ENCODE data around the gene ABCC2. TPM values are rescaled to one million over a fixed set of nuclear protein-coding genes. Genes with fewer than 3 reads are reported as not detected.

The ABCC2 gene
- total RNA-seq, 1 experiment from 2014 or later, result 6.5 TPM

DNA sequence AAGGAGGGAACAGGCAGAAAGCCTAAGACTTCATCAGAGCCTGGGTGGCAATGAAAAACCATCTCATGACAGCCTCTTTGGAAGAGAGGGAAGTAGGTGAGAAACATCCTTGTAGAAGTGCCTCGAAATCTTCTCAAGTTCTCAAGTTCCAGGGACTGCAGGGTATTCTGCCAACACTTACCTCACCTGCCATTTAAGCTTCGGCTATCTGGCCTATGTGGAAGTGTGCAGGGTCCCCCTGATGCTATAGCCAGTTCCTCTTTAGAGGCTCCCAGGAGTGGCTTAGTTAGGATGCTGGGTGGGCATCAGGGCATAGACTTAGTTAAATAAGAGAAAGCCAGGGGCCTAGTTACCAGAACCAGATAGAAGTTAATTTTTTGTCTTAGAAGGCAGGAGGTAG is 27.0 kb downstream of the ABCC2 start:
- no peak for DNase-seq (ENCODE audit: low read depth, low spot score)
- no peak for ATAC-seq
- POLR2A ChIA-PET, result no interaction called here
- Histone ChIP-seq H3K36me3 (ENCODE audit: control insufficient read depth, insufficient read depth, low read length) (no peaks in the 10 kb centered on the region), H3K27ac (ENCODE audit: low read length) (no peak overlapping the region), H3K4me3 (ENCODE audit: low read depth in 2 of 2, low read length in 2 of 2) (no peak overlapping the region), H3K4me1 (ENCODE audit: control insufficient read depth, insufficient read depth, low read length) (no peaks in the 10 kb centered on the region), H3K9me3 (ENCODE audit: control insufficient read depth, insufficient read depth, low read depth, low read length) (no peaks in the 10 kb centered on the region), H3K27me3 (ENCODE audit: control insufficient read depth, insufficient read depth, low read length) (no peaks in the 10 kb centered on the region)
- in situ Hi-C loops (cut with HindIII; ENCODE audit: low pct_unique_long_range_greater_than_20kb, low sequenced_read_pairs) (no loop called here), intact Hi-C loops (cut with micrococcal nuclease; ENCODE audit: unreplicated experiment) (no loop called here)
- TF ChIP-seq TCF7L2 (IDR thresholded peaks at IDR 0.05; ENCODE audit: low read depth, low read length) (no peak), POLR2AphosphoS5 (IDR thresholded peaks at IDR 0.05; ENCODE audit: low read depth, low read length) (no peak), SIN3A (IDR thresholded peaks at IDR 0.05; ENCODE audit: borderline replicate concordance, insufficient read depth, low read depth, low read length) (no peak)
- TF ChIP-seq, protein P1, sequence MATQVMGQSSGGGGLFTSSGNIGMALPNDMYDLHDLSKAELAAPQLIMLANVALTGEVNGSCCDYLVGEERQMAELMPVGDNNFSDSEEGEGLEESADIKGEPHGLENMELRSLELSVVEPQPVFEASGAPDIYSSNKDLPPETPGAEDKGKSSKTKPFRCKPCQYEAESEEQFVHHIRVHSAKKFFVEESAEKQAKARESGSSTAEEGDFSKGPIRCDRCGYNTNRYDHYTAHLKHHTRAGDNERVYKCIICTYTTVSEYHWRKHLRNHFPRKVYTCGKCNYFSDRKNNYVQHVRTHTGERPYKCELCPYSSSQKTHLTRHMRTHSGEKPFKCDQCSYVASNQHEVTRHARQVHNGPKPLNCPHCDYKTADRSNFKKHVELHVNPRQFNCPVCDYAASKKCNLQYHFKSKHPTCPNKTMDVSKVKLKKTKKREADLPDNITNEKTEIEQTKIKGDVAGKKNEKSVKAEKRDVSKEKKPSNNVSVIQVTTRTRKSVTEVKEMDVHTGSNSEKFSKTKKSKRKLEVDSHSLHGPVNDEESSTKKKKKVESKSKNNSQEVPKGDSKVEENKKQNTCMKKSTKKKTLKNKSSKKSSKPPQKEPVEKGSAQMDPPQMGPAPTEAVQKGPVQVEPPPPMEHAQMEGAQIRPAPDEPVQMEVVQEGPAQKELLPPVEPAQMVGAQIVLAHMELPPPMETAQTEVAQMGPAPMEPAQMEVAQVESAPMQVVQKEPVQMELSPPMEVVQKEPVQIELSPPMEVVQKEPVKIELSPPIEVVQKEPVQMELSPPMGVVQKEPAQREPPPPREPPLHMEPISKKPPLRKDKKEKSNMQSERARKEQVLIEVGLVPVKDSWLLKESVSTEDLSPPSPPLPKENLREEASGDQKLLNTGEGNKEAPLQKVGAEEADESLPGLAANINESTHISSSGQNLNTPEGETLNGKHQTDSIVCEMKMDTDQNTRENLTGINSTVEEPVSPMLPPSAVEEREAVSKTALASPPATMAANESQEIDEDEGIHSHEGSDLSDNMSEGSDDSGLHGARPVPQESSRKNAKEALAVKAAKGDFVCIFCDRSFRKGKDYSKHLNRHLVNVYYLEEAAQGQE (IDR thresholded peaks at IDR 0.05; ENCODE audit: insufficient read depth in 1 of 2, low read depth in 2 of 2, low read length in 1 of 2), result no peak
- TF ChIP-seq, protein P2, sequence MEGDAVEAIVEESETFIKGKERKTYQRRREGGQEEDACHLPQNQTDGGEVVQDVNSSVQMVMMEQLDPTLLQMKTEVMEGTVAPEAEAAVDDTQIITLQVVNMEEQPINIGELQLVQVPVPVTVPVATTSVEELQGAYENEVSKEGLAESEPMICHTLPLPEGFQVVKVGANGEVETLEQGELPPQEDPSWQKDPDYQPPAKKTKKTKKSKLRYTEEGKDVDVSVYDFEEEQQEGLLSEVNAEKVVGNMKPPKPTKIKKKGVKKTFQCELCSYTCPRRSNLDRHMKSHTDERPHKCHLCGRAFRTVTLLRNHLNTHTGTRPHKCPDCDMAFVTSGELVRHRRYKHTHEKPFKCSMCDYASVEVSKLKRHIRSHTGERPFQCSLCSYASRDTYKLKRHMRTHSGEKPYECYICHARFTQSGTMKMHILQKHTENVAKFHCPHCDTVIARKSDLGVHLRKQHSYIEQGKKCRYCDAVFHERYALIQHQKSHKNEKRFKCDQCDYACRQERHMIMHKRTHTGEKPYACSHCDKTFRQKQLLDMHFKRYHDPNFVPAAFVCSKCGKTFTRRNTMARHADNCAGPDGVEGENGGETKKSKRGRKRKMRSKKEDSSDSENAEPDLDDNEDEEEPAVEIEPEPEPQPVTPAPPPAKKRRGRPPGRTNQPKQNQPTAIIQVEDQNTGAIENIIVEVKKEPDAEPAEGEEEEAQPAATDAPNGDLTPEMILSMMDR (IDR thresholded peaks at IDR 0.05), result no peak
- no TSS peak for BruUV-seq (replicated peaks)
- CTCF ChIA-PET, result no interaction called here

DNA sequence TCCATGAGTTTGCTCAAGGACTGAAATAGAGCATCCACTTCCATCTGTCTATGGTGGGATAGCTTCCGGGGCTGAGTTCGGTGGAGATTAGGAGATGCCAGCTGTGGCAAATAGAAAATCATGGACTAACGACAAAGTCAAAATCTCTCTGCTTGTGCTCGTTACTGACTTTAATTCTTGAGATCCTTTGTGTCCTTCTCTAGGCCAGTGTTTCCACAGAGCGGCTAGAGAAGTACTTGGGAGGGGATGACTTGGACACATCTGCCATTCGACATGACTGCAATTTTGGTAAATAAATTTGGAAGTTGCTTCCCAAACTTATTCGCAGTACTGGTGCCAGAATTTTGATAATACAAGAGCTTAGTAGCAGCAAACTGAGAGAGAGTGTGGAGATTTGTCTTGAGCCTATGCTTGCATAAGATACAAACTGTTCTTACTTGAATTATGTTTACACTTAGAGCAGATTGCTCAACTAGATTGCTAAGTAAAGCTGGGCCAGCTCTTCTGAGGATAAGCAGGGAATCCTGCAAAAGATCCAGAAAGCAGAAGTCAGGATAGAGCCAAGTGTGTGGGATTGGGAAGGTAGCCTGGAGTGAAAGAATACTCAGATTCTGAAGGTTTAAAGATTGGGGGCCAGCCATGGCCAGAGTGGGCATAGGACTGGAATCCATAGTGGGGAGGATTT is 27.6 kb downstream of the ABCC2 start:
- TF ChIP-seq TCF7L2 (IDR thresholded peaks at IDR 0.05; ENCODE audit: low read depth, low read length) (no peak), SIN3A (IDR thresholded peaks at IDR 0.05; ENCODE audit: borderline replicate concordance, insufficient read depth, low read depth, low read length) (no peak), POLR2AphosphoS5 (IDR thresholded peaks at IDR 0.05; ENCODE audit: low read depth, low read length) (no peak)
- TF ChIP-seq, protein P1 (IDR thresholded peaks at IDR 0.05; ENCODE audit: insufficient read depth in 1 of 2, low read depth in 2 of 2, low read length in 1 of 2), result no peak
- TF ChIP-seq, protein P2 (IDR thresholded peaks at IDR 0.05), result no peak
- H3K27ac ChIP-seq (ENCODE audit: low read length), result no peak overlapping the region
- no peaks in the 10 kb centered on the region for H3K36me3 ChIP-seq (ENCODE audit: control insufficient read depth, insufficient read depth, low read length)
- DNase-seq (ENCODE audit: low read depth, low spot score) (no peak), ATAC-seq (no peak)
- ChIA-PET POLR2A (no interaction called here), CTCF (no interaction called here)
- no peak overlapping the region for H3K4me3 ChIP-seq (ENCODE audit: low read depth in 2 of 2, low read length in 2 of 2)
- no peaks in the 10 kb centered on the region for H3K4me1 ChIP-seq (ENCODE audit: control insufficient read depth, insufficient read depth, low read length)
- in situ Hi-C loops (cut with HindIII; ENCODE audit: low pct_unique_long_range_greater_than_20kb, low sequenced_read_pairs), result no loop called here
- intact Hi-C loops (cut with micrococcal nuclease; ENCODE audit: unreplicated experiment), result no loop called here
- no peaks in the 10 kb centered on the region for H3K9me3 ChIP-seq (ENCODE audit: control insufficient read depth, insufficient read depth, low read depth, low read length)
- no peaks in the 10 kb centered on the region for H3K27me3 ChIP-seq (ENCODE audit: control insufficient read depth, insufficient read depth, low read length)
- BruUV-seq (replicated peaks), result no TSS peak
